T47D (cell line): ENCODE results near the gene CACNA1S.

Experiments used
- DNase-seq, 2 experiments: peaks; one replicate each; pipeline versions ENCODE4 v3.0.0 to v3.0.0-alpha.2; 2011 to 2012; ENCODE audit warnings: low read depth in 1 of 2, low spot score in 1 of 2
- JUND ChIP-seq: IDR thresholded peaks from 2 replicates; pipeline ENCODE4 v1.6.1; 2012; ENCODE audit warnings: low read depth
- in situ Hi-C: cut with HindIII; loops from 2 replicates; pipeline ENCODE4 v1.10.0; 2016; ENCODE audit warnings: low sequenced_read_pairs, low pct_unique_long_range_greater_than_20kb

CACNA1S gene

GRCh38 chr1:201105688-201106087, 6.5 kb downstream of the CACNA1S start:
- in situ Hi-C loops = no loop called here
- no peak for DNase-seq
- TF ChIP-seq JUND = no peak

- TF ChIP-seq JUND = no peak
- in situ Hi-C loops = no loop called here
- no peak for DNase-seq
Observed at GRCh38 chr1:201104141-201104540, 8.1 kb downstream of the CACNA1S start.

DNA sequence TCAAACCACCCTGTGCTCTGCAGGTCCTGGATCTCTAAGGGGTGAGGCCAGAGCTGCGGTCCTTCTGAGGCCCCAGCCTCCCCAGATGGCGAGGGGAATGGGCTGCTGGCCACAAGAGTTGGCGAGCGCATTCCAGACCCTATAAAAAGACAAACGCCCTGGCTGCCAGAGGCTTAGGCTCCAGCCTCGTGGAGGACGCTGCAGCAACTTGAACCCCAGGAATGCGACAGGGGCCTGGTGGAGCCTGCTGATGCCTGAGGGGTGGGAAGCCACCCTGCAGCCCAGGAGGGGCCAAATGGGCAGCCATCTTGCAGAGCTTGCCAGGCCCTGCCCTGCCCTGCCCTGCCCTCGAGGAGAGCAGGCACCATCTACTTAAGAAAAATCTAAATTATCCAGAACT, 8.6 kb downstream of the CACNA1S start:
- in situ Hi-C loops = no loop called here
- TF ChIP-seq JUND = no peak
- DNase-seq = no peak

- TF ChIP-seq JUND = no peak
- in situ Hi-C loops = no loop called here
- DNase-seq = no peak
Observed at GRCh38 chr1:201100169-201100930, 11.9 kb downstream of the CACNA1S start.

- in situ Hi-C loops = no loop called here
- TF ChIP-seq JUND = no peak
- DNase-seq = no peak
Observed at GRCh38 chr1:201098992-201099677, 13.1 kb downstream of the CACNA1S start.

- TF ChIP-seq JUND = no peak
- no peak for DNase-seq
- in situ Hi-C loops = no loop called here
Observed at GRCh38 chr1:201096977-201097856, 15.0 kb downstream of the CACNA1S start.

DNA sequence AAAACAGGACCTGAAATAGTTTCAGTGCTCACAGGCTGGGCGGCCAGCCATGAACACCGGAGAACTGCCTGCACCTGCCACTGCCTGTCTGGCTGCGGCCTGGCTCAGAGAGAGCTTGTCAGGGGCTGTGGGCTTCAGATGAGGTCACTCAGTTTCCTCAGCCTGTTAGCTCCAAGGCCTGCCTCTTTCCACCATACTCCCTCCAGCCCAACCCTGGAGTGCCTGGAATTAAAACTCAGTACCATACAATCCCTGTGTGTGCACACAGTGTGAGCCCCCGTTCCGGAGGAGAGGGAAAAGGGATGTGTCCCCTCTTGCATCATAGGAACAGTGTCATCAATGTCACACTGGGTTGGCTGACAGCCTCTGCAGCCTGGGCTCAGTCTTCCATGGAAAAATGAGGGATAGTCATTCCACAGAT, 16.2 kb downstream of the CACNA1S start:
- DNase-seq = no peak
- TF ChIP-seq JUND = no peak
- in situ Hi-C loops = no loop called here

DNA sequence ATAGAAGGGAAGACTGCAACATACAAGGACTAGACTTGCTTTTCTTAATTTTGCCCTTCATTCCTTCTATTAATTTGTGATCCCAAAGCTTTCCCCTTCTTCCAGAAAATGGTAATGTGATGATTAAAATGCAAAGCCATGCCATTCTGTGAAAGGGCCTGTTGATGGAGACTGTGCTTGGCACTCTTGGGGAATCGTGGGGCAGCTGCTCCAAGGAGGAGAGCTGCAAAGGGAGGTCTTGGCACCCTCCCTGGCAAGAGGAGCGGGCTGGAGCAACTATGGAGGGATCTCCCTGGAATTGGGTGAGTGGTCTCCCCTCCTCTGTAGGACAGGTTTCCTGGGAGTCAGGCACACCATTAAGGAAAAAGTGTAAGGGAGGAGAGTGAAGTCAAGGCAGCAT, 16.6 kb downstream of the CACNA1S start:
- TF ChIP-seq JUND = no peak
- no peak for DNase-seq
- in situ Hi-C loops = no loop called here

DNA sequence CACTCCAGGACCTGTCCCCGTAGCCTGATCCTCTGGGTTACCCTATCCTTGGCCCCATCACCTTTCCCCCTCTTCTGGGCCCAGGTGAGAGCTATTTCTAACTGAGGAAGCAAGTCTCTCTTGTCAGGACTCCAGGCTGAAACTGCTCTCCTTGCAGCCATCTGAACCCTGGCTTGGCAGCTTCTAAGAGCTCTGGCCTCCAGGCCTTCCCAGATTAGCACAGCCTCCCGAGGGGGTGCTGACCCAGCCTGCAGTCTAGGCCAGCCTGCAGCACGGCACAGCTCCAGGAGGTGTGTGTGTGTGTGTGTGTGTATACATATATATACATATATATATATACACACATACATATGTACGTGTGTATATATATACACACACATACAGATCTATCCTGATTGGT, 17.4 kb downstream of the CACNA1S start:
- in situ Hi-C loops = no loop called here
- no peak for DNase-seq
- no peak for TF ChIP-seq JUND

DNA sequence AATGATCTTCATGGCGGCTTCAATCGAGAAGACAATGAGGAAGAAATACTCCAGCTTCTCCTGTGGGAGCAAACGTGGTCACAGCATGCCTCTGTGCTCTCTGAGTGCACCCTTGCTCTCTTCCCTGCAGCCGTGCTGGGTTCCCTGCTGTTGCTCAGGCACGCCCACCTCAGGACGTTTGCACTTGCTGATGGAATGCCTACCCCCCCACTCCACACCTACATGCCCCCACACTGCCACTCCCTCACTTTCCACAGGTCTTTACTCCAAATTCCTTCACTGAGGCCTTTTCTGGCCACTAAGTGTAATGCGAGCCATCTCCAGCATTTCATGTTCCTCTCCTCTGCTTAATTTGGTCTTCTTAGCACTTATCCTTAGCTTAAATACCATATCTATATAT, 18.3 kb downstream of the CACNA1S start:
- TF ChIP-seq JUND = no peak
- no peak for DNase-seq
- in situ Hi-C loops = no loop called here

- DNase-seq = no peak
- in situ Hi-C loops = no loop called here
- TF ChIP-seq JUND = no peak
Observed at GRCh38 chr1:201093561-201093960, 18.7 kb downstream of the CACNA1S start.

GRCh38 chr1:201092738-201093137, 19.5 kb downstream of the CACNA1S start:
- in situ Hi-C loops = no loop called here
- TF ChIP-seq JUND = no peak

GRCh38 chr1:201091256-201091655, 21.0 kb downstream of the CACNA1S start:
- TF ChIP-seq JUND = no peak
- no peak for DNase-seq
- in situ Hi-C loops = no loop called here

More at GRCh38 chr1:201092738-201093137, 19.5 kb downstream of the CACNA1S start:
- DNase-seq = no peak
